Upper lobe of left lung (tissue), 4 donors: ENCODE data around the gene ZBED4.

Source experiments
- EP300 ChIP-seq, 4 donors: sonication (generic); formaldehyde crosslinking; IDR thresholded peaks; one replicate each; pipeline ENCODE4 v1.5.1; 2017; ENCODE audit warnings: antibody characterized with exemption in 4 of 4, control low read depth in 2 of 4
- POLR2A ChIP-seq, 4 donors: fragments of 450-650 bp; IDR thresholded peaks; one replicate each; pipeline ENCODE4 v1.5.1; 2016 to 2017; ENCODE audit warnings: antibody characterized with exemption in 4 of 4, mild to moderate bottlenecking in 2 of 4
- TF ChIP-seq, protein P1 (sequence below), 6 experiments: fragments of 450-650 bp in 4 of 6; fragments of 200-600 bp in 2 of 6; sonication (generic) in 2 of 6; IDR thresholded peaks; one replicate each; pipeline ENCODE4 v1.5.1; 2016 to 2019; ENCODE audit warnings: antibody characterized with exemption in 6 of 6

DNA sequence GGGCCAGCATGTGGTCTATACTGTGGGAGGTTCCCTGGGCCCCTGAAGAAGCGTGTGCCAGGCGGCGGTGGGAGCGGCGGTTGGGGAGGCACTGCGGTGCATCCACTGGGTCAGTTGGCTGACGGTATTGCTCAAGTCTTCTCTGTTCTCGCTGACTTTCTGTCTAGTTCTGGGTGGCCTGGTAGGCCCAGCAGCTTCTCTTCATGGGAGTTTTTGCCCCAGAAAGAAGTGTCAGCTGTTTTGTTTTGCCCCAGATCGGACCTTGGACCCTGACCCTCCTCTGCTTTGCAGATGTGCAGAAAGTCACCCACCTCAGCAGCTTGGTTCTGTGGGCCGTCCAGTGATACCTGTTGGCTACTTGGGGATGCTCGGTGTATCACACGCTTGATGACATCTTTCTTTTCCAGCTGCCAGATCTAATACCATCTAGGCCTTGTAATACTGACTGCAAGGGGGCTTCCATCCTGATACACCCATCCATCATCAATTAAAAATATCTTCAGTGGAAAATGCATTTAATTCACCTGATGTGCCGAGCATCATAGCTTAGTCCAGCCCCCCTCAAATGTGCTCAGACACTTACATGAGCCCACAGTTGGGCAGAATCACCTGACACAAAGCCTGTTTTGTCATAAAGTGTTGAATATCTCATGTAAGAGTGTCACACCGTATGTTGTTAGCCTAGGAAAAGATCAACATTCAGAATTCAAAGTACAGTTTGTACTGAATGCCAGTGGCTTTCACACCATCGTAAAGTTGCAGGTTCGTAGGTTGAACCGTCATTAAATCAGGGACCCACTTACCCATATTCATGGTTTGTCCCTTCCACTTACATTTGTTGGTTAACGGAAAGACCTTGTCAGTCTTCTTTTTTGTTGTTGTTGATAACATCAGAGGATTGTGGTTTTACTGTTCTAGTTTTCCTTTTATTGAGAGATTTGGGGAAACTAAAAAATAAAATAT is 13.9 kb downstream of the ZBED4 start:
- TF ChIP-seq, protein P1, sequence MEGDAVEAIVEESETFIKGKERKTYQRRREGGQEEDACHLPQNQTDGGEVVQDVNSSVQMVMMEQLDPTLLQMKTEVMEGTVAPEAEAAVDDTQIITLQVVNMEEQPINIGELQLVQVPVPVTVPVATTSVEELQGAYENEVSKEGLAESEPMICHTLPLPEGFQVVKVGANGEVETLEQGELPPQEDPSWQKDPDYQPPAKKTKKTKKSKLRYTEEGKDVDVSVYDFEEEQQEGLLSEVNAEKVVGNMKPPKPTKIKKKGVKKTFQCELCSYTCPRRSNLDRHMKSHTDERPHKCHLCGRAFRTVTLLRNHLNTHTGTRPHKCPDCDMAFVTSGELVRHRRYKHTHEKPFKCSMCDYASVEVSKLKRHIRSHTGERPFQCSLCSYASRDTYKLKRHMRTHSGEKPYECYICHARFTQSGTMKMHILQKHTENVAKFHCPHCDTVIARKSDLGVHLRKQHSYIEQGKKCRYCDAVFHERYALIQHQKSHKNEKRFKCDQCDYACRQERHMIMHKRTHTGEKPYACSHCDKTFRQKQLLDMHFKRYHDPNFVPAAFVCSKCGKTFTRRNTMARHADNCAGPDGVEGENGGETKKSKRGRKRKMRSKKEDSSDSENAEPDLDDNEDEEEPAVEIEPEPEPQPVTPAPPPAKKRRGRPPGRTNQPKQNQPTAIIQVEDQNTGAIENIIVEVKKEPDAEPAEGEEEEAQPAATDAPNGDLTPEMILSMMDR (IDR thresholded peaks at IDR 0.05) = no peak
- TF ChIP-seq EP300 (IDR thresholded peaks at IDR 0.05) = peak in 2 of 4 donors; percentile 80 to 82
- no peak for TF ChIP-seq POLR2A (IDR thresholded peaks at IDR 0.05)
